NK-92 (cell line): Measurements from ENCODE around the gene AMTN.

ENCODE experiments used
- DNase-seq: peaks from one replicate; lab custom pipeline; 2025; ENCODE audit not compliant: unreplicated experiment; lab: John Stamatoyannopoulos, UW

Gene AMTN

GRCh38 chr4:70559924-70560323 lies 41.6 kb downstream of the AMTN start:
- no peak for DNase-seq

- no peak for DNase-seq
These were observed 45.7 kb downstream of the AMTN start for GRCh38 chr4:70564033-70564432.

GRCh38 chr4:70570796-70571195 lies 52.4 kb downstream of the AMTN start:
- no peak for DNase-seq

- DNase-seq, result no peak
These were observed 53.4 kb downstream of the AMTN start for GRCh38 chr4:70571772-70572171.

GRCh38 chr4:70575964-70576363 lies 57.6 kb downstream of the AMTN start:
- no peak for DNase-seq

- no peak for DNase-seq
These were observed 59.0 kb downstream of the AMTN start for GRCh38 chr4:70577220-70577927.

- no peak for DNase-seq
These were observed 63.6 kb downstream of the AMTN start for GRCh38 chr4:70581980-70582379.
